Cardiac ventricle fibroblast (primary cell): ENCODE data around the gene CENPA. TPM values are rescaled to one million over a fixed set of nuclear protein-coding genes. Genes with fewer than 3 reads are reported as not detected.

Source experiments
- total RNA-seq: library from RNA; depleted of rRNA; stranded (reverse); fragments of >200 nt; gene quantifications from 2 replicates; pipeline ENCODE4 v1.2.3, GENCODE V29; 2015

Gene CENPA
- total RNA-seq, result 0.87 and 1.9 TPM in 2 replicates

GRCh38 chr2:26785431-26786206 lies at the start of gene CENPA:
CENPA (plus strand) TSS chr2:26786056; CDS start chr2:26786197, 141 bp downstream.

GRCh38 chr2:26764078-26764887 lies 21.6 kb upstream of the CENPA start, which contains the start of gene SLC35F6:
SLC35F6 (plus strand) TSS chr2:26764284; CDS start chr2:26764350, 66 bp downstream.

Other genes starting within 250 kb of the CENPA start
- not detected in 2 replicates for gene CIB4, start 144.7 kb upstream of the CENPA start, total RNA-seq
- 1.1 and 1.2 TPM in 2 replicates for gene KCNK3, start 93.3 kb upstream of the CENPA start, total RNA-seq
- gene SLC35F6, start 21.8 kb upstream of the CENPA start, total RNA-seq, result 33.6 and 36.0 TPM in 2 replicates
- gene DPYSL5, start 62.1 kb downstream of the CENPA start, total RNA-seq, result not detected in 2 replicates
- 9.9 and 14.4 TPM in 2 replicates for gene MAPRE3, start 184.6 kb downstream of the CENPA start, total RNA-seq
- 49.5 and 65.0 TPM in 2 replicates for gene TMEM214, start 246.9 kb downstream of the CENPA start, total RNA-seq